Thyroid gland (tissue), 4 donors: Measurements from ENCODE around the gene MAP3K3. TPM values are rescaled to one million over a fixed set of nuclear protein-coding genes. Genes with fewer than 3 reads are reported as not detected.

Source experiments
- DNase-seq, 2 donors: peaks; one replicate each; pipeline ENCODE4 v3.0.0-alpha.2; 2019
- H3K27ac ChIP-seq, 3 donors: fragments of 200-600 bp; sonication (generic); 1 replicate in 2 of 3; 2 replicates in 1 of 3; pipeline ENCODE4 v1.5.1; 2016 to 2019; ENCODE audit warnings: mild to moderate bottlenecking in 1 of 3, moderate library complexity in 1 of 3
- H3K27me3 ChIP-seq: fragments of 200-600 bp; sonication (generic); one replicate; pipeline ENCODE4 v1.5.1; 2019
- H3K36me3 ChIP-seq, 2 donors: fragments of 200-600 bp; sonication (generic); one replicate each; pipeline ENCODE4 v1.5.1; 2016 to 2019
- H3K4me1 ChIP-seq, 2 donors: fragments of 200-600 bp; sonication (generic); one replicate each; pipeline ENCODE4 v1.5.1; 2017 to 2019
- H3K4me3 ChIP-seq, 3 donors: fragments of 200-600 bp; sonication (generic); replicated peaks in 1 of 3; 1 replicate in 2 of 3; 2 replicates in 1 of 3; pipeline ENCODE4 v1.5.1; 2016; ENCODE audit warnings: mild to moderate bottlenecking in 1 of 3
- H3K9me3 ChIP-seq: fragments of 200-600 bp; sonication (generic); one replicate; pipeline ENCODE4 v1.5.1; 2017
- POLR2A ChIP-seq, 2 donors: fragments of 450-650 bp; IDR thresholded peaks; one replicate each; pipeline ENCODE4 v1.6.1; 2017; ENCODE audit warnings: antibody characterized with exemption in 2 of 2, mild to moderate bottlenecking in 2 of 2, moderate library complexity in 1 of 2
- WGBS, 2 donors: methylation state at CpG; one replicate each; pipeline ENCODE4 v1.1.5; 2017; 5-methylcytosine and 5-hydroxymethylcytosine counted together
- intact Hi-C: fragments of 100-400 bp; cut with DNase I; formaldehyde crosslinking; loops from one replicate; pipeline ENCODE4 v1.15.1; 2023
- total RNA-seq, 4 donors: library from RNA; depleted of rRNA; stranded (reverse); fragments of >200 nt; gene quantifications; one replicate each; pipeline ENCODE4 v1.2.3, GENCODE V29; 2016
- TF ChIP-seq, protein P1 (sequence below), 6 experiments: fragments of 200-600 bp in 3 of 6; fragments of 450-650 bp in 3 of 6; sonication (generic) in 3 of 6; IDR thresholded peaks; one replicate each; pipeline ENCODE4 v1.5.1; 2016 to 2019; ENCODE audit warnings: antibody characterized with exemption in 6 of 6, mild to moderate bottlenecking in 2 of 6, inconsistent platforms in 1 of 6, moderate library complexity in 1 of 6

Gene MAP3K3
- total RNA-seq, 4 donors from 2014 or later, result 38.6 to 68.0 (median 43.8) TPM

- TF ChIP-seq, protein P1, sequence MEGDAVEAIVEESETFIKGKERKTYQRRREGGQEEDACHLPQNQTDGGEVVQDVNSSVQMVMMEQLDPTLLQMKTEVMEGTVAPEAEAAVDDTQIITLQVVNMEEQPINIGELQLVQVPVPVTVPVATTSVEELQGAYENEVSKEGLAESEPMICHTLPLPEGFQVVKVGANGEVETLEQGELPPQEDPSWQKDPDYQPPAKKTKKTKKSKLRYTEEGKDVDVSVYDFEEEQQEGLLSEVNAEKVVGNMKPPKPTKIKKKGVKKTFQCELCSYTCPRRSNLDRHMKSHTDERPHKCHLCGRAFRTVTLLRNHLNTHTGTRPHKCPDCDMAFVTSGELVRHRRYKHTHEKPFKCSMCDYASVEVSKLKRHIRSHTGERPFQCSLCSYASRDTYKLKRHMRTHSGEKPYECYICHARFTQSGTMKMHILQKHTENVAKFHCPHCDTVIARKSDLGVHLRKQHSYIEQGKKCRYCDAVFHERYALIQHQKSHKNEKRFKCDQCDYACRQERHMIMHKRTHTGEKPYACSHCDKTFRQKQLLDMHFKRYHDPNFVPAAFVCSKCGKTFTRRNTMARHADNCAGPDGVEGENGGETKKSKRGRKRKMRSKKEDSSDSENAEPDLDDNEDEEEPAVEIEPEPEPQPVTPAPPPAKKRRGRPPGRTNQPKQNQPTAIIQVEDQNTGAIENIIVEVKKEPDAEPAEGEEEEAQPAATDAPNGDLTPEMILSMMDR (IDR thresholded peaks at IDR 0.05), result no peak
- no peak for TF ChIP-seq POLR2A (IDR thresholded peaks at IDR 0.05)
- H3K27me3 ChIP-seq, result no peaks in the 10 kb centered on the region
- intact Hi-C loops, result no loop called here
- H3K9me3 ChIP-seq, result no peaks in the 10 kb centered on the region
- H3K4me1 ChIP-seq, result peaks cover 20 to 21% of the 10 kb centered on the region in 2 donors
- DNase-seq, result no peak
- no peak overlapping the region for H3K27ac ChIP-seq
- no peak overlapping the region for H3K4me3 ChIP-seq
- peaks cover 0 to 6% of the 10 kb centered on the region in 2 donors for H3K36me3 ChIP-seq
- WGBS, 2 donors, result 48 to 76% methylated on average over 1 of the region's 1 CpG
These were observed 16.9 kb downstream of the MAP3K3 start for GRCh38 chr17:63639125-63639524.

DNA sequence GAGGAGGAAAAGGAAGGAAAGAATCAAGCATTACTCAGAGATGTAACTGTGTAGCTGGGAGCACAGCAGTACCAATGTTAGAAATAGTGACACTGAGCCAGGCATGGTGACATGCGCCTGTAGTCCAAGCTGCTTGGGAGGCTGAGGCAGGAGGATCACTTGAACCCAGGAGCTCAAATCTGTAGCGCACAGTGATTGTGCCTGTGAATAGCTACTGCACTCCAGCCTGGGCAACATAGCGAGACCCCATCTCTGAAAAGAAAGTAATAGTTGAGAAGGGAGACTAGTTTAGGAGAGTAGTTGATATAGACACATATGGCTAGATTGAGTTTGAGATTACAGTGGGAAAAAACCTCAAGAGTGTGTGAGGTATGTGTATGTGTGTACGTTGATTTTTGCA lies 17.8 kb downstream of the MAP3K3 start:
- peaks cover 0 to 6% of the 10 kb centered on the region in 2 donors for H3K36me3 ChIP-seq
- intact Hi-C loops, result no loop called here
- no peak for TF ChIP-seq POLR2A (IDR thresholded peaks at IDR 0.05)
- TF ChIP-seq, protein P1 (IDR thresholded peaks at IDR 0.05), result no peak

DNA sequence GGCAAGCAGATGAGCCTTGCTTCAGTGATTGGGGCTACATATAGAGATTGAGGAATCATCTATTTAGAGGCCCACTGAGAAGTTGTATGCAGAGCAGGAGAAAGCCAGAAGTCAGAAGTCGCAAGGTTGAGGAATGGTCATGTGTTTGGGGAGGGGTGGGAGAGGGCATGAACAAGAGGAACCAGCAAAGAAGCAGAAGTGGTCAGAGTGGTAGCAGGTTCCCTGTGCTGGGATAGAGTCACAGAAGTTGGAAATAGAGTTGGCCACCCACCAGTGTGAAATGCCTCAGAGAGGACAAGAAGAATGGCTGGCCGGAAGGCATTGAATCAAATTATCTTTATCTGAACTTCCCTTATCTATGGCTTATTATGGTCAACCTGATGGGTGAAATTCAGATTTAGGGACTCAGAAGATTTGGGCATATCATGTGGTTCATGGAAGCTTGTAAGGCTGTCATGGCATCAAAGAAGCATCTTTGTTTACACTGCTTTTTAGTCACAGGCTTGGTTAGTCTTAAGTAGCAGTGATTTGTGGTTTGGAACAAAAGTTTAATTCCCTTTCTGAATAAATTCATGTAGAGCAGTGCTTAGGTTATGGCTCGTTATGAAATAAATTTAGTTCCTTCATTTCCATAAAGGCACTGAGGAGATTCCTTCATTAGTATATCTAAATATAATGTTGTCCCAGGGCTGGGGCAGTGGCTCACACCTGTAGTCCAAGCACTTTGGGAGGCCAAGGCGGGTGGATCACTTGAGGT lies 19.7 kb downstream of the MAP3K3 start:
- Histone ChIP-seq H3K27me3 (no peaks in the 10 kb centered on the region), H3K4me1 (no peaks in the 10 kb centered on the region), H3K27ac (no peak overlapping the region), H3K4me3 (no peak overlapping the region), H3K9me3 (no peaks in the 10 kb centered on the region), H3K36me3 (peaks cover 0 to under 1% of the 10 kb centered on the region in 2 donors)
- TF ChIP-seq, protein P1 (IDR thresholded peaks at IDR 0.05), result no peak
- no peak for TF ChIP-seq POLR2A (IDR thresholded peaks at IDR 0.05)
- 94% methylated on average over 4 of the region's 4 CpGs for WGBS, 2 donors
- no peak for DNase-seq
- intact Hi-C loops, result no loop called here

More for the DNA sequence above, 17.8 kb downstream of the MAP3K3 start:
- Histone ChIP-seq H3K27me3 (no peaks in the 10 kb centered on the region), H3K9me3 (no peaks in the 10 kb centered on the region), H3K4me1 (peaks cover 12 to 13% of the 10 kb centered on the region in 2 donors), H3K4me3 (no peak overlapping the region), H3K27ac (no peak overlapping the region)
- 97 to 98% methylated on average over 4 of the region's 4 CpGs for WGBS, 2 donors
- DNase-seq, result no peak

DNA sequence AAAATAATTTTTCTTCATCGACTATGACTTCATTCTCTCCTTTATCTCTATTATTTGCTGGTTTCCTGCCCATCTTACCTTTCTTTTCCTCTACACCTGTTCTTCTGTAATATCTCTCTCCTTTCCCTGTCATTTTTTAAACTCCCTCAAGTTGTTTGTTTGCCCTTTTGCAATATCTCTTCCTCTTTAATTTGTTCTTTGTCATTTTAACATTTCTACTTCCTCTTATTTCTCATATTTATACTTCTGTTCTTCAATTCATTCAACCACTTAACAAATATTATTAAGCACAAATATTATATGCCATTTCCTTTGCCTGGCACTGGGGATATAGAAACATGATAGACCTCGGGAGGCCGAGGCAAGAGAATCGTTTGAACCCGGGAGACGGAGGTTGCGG lies 22.6 kb downstream of the MAP3K3 start:
- Histone ChIP-seq H3K27ac (no peak overlapping the region), H3K4me3 (no peak overlapping the region), H3K36me3 (peaks cover 0 to 5% of the 10 kb centered on the region in 2 donors), H3K27me3 (no peaks in the 10 kb centered on the region), H3K9me3 (no peaks in the 10 kb centered on the region), H3K4me1 (no peaks in the 10 kb centered on the region)
- TF ChIP-seq POLR2A (IDR thresholded peaks at IDR 0.05), result no peak
- TF ChIP-seq, protein P1 (IDR thresholded peaks at IDR 0.05), result no peak
- no peak for DNase-seq
- intact Hi-C loops, result no loop called here
- WGBS, 2 donors, result 96 to 98% methylated on average over 7 of the region's 7 CpGs

GRCh38 chr17:63645775-63646487 lies 23.7 kb downstream of the MAP3K3 start:
- TF ChIP-seq POLR2A (IDR thresholded peaks at IDR 0.05), result no peak
- TF ChIP-seq, protein P1 (IDR thresholded peaks at IDR 0.05), result no peak
- Histone ChIP-seq H3K9me3 (no peaks in the 10 kb centered on the region), H3K27ac (no peak overlapping the region), H3K4me1 (no peaks in the 10 kb centered on the region), H3K36me3 (peaks cover 0 to 5% of the 10 kb centered on the region in 2 donors), H3K27me3 (no peaks in the 10 kb centered on the region), H3K4me3 (no peak overlapping the region)
- no peak for DNase-seq
- 89 to 98% methylated on average over 5 of the region's 5 CpGs for WGBS, 2 donors
- intact Hi-C loops, result no loop called here
